CD14-positive monocyte (primary cell): ENCODE results near the gene CRIP2. TPM values are rescaled to one million over a fixed set of nuclear protein-coding genes. Genes with fewer than 3 reads are reported as not detected.

Source experiments
- DNase-seq, 3 donors: peaks; one replicate each; pipeline ENCODE4 v3.0.0-alpha.2; 2011 to 2022
- H2AFZ ChIP-seq: 2 replicates; pipeline ENCODE4 v1.6.0; 2012; ENCODE audit warnings: mild to moderate bottlenecking, low read depth, low read length, inconsistent platforms; ENCODE audit not compliant: insufficient read depth, poor library complexity, severe bottlenecking
- H3K27ac ChIP-seq, 2 donors: 1 replicate in 1 of 2; 2 replicates in 1 of 2; pipeline ENCODE4 v1.5.1; 2012 to 2013; ENCODE audit warnings: low read length in 2 of 2, control low read depth in 1 of 2, inconsistent platforms in 1 of 2, low read depth in 1 of 2, mild to moderate bottlenecking in 1 of 2
- H3K27me3 ChIP-seq, 2 donors: one replicate each; pipeline versions ENCODE4 v1.6.0 to v1.6.1; 2011 to 2013; ENCODE audit warnings: low read length in 2 of 2; ENCODE audit not compliant: control insufficient read depth in 2 of 2, insufficient read depth in 2 of 2
- H3K36me3 ChIP-seq, 2 donors: replicated peaks in 1 of 2; 1 replicate in 1 of 2; 2 replicates in 1 of 2; pipeline versions ENCODE4 v1.5.1 to v1.6.1; 2012 to 2013; ENCODE audit warnings: low read length in 2 of 2, control low read depth in 1 of 2, inconsistent platforms in 1 of 2, mild to moderate bottlenecking in 1 of 2; ENCODE audit not compliant: insufficient read depth in 2 of 2, control insufficient read depth in 1 of 2
- H3K4me1 ChIP-seq, 2 donors: 1 replicate in 1 of 2; 2 replicates in 1 of 2; pipeline versions ENCODE4 v1.5.1 to v1.6.1; 2012 to 2013; ENCODE audit warnings: low read length in 2 of 2, control low read depth in 1 of 2, inconsistent platforms in 1 of 2, mild to moderate bottlenecking in 1 of 2, moderate library complexity in 1 of 2; ENCODE audit not compliant: insufficient read depth in 2 of 2, control insufficient read depth in 1 of 2
- H3K4me2 ChIP-seq: replicated peaks from 2 replicates; pipeline ENCODE3; 2012; ENCODE audit warnings: low read length, moderate library complexity, mild to moderate bottlenecking; ENCODE audit not compliant: poor library complexity, severe bottlenecking; ENCODE audit errors: extremely low read depth
- H3K4me3 ChIP-seq, 3 experiments: fragments of 200-600 bp in 1 of 3; sonication (generic) in 1 of 3; replicated peaks in 1 of 3; 1 replicate in 2 of 3; 2 replicates in 1 of 3; pipeline ENCODE4 v1.5.1; 2011 to 2013; ENCODE audit warnings: low read length in 3 of 3, mild to moderate bottlenecking in 3 of 3, control low read depth in 2 of 3, low read depth in 2 of 3, inconsistent platforms in 1 of 3, moderate library complexity in 1 of 3
- H3K79me2 ChIP-seq: 2 replicates; pipeline ENCODE4 v1.6.0; 2012; ENCODE audit warnings: mild to moderate bottlenecking, control low read depth, inconsistent platforms, low read length, moderate library complexity; ENCODE audit not compliant: insufficient read depth
- H3K9ac ChIP-seq: 2 replicates; pipeline ENCODE4 v1.6.0; 2017; ENCODE audit warnings: low read length, mild to moderate bottlenecking; ENCODE audit not compliant: insufficient read depth, poor library complexity, severe bottlenecking
- H3K9me3 ChIP-seq, 2 donors: replicated peaks in 1 of 2; 1 replicate in 1 of 2; 2 replicates in 1 of 2; pipeline versions ENCODE4 v1.5.1 to v1.6.1; 2012 to 2013; ENCODE audit warnings: low read length in 2 of 2, control low read depth in 1 of 2; ENCODE audit not compliant: control insufficient read depth in 1 of 2, insufficient read depth in 1 of 2
- H4K20me1 ChIP-seq: 2 replicates; pipeline ENCODE4 v1.6.0; 2012; ENCODE audit warnings: mild to moderate bottlenecking, low read length, control low read depth, moderate library complexity; ENCODE audit not compliant: insufficient read depth
- H3K27ac Mint-ChIP-seq, 7 donors: one replicate each; pipeline ENCODE4 v1.8.0; 2020; ENCODE audit warnings: mild to moderate bottlenecking in 7 of 7, mixed read lengths in 7 of 7, moderate library complexity in 6 of 7, inconsistent platforms in 2 of 7
- H3K27me3 Mint-ChIP-seq, 3 donors: one replicate each; pipeline ENCODE4 v1.8.0; 2021 to 2022; ENCODE audit warnings: low read depth in 3 of 3, mild to moderate bottlenecking in 3 of 3, mixed read lengths in 3 of 3, moderate library complexity in 3 of 3, inconsistent platforms in 1 of 3
- H3K36me3 Mint-ChIP-seq, 2 donors: one replicate each; pipeline ENCODE4 v1.8.0; 2020; ENCODE audit warnings: mixed read lengths in 2 of 2, inconsistent platforms in 1 of 2, mild to moderate bottlenecking in 1 of 2
- H3K4me1 Mint-ChIP-seq: one replicate; pipeline ENCODE4 v1.8.0; 2020; ENCODE audit warnings: mild to moderate bottlenecking, mixed read lengths
- H3K4me3 Mint-ChIP-seq, 2 donors: one replicate each; pipeline ENCODE4 v1.8.0; 2020; ENCODE audit warnings: mild to moderate bottlenecking in 2 of 2, mixed read lengths in 2 of 2, moderate library complexity in 1 of 2
- H3K9me3 Mint-ChIP-seq, 7 donors: one replicate each; pipeline ENCODE4 v1.8.0; 2020 to 2022; ENCODE audit warnings: mixed read lengths in 7 of 7, mild to moderate bottlenecking in 6 of 7, moderate library complexity in 6 of 7, inconsistent platforms in 2 of 7
- CTCF ChIP-seq: fragments of 200-600 bp; IDR thresholded peaks from one replicate; pipeline ENCODE4 v1.8.0; 2022; ENCODE audit warnings: antibody characterized with exemption, mild to moderate bottlenecking
- WGBS: methylation state at CpG from one replicate; pipeline ENCODE4 v1.1.5; 2013; ENCODE audit warnings: missing lambda C conversion rate; ENCODE audit not compliant: insufficient coverage; 5-methylcytosine and 5-hydroxymethylcytosine counted together
- intact Hi-C, 2 donors: fragments of 100-400 bp; cut with micrococcal nuclease; formaldehyde crosslinking; loops; one replicate each; pipeline versions ENCODE4 v1.15.0 to v1.15.1; 2023
- polyA plus RNA-seq, 3 donors: library from polyadenylated mRNA; depleted of rRNA in 1 of 3; unstranded in 2 of 3; stranded (reverse) in 1 of 3; fragments of 300-500 nt in 2 of 3; fragments of >200 nt in 1 of 3; fragmentation: Illumina TruSeq in 2 of 3; gene quantifications; 1 replicate in 2 of 3; 2 replicates in 1 of 3; pipeline ENCODE4 v1.2.3, GENCODE V29; 2012 to 2021

The CRIP2 gene
- polyA plus RNA-seq, 3 donors: 2.1 to 4.0 (median 3.3) TPM

GRCh38 chr14:105473033-105473676 is 1.5 kb upstream of the CRIP2 start:
- Mint-ChIP-seq H3K4me1 (peaks cover 15% of the 10 kb centered on the region), H3K27me3 (peaks cover 34 to 52% (median 41%) of the 10 kb centered on the region in 3 donors), H3K27ac (no peak overlapping the region), H3K9me3 (peaks cover 5 to 21% (median 7%) of the 10 kb centered on the region in 7 donors), H3K36me3 (peaks cover 4 to 11% of the 10 kb centered on the region in 2 donors), H3K4me3 (peak overlapping the region; percentile 12 to 81)
- no peak for TF ChIP-seq CTCF
- peak overlapping the region in 1 of 3 experiments; percentile 73 for H3K4me3 ChIP-seq
- peaks cover 7% of the 10 kb centered on the region for H4K20me1 ChIP-seq
- no peak for DNase-seq
- peaks cover 17 to 31% of the 10 kb centered on the region in 2 donors for H3K4me1 ChIP-seq
- H3K79me2 ChIP-seq: no peaks in the 10 kb centered on the region
- peak overlapping the region; percentile 82 for H3K4me2 ChIP-seq
- H3K36me3 ChIP-seq: peaks cover 4 to 15% of the 10 kb centered on the region in 2 donors
- 34% methylated on average over 5 of the region's 7 CpGs for WGBS
- H3K27ac ChIP-seq: no peak overlapping the region
- peaks cover 9 to 23% of the 10 kb centered on the region in 2 donors for H3K9me3 ChIP-seq
- intact Hi-C loops: loop anchor here in 1 of 2 donors (5.0 kb wide), 1 partner anchor 86 kb away; no protein-coding TSS in a partner anchor
- peaks cover 24 to 45% of the 10 kb centered on the region in 2 donors for H3K27me3 ChIP-seq
- no peak overlapping the region for H3K9ac ChIP-seq
- peak overlapping the region; percentile 61 for H2AFZ ChIP-seq

GRCh38 chr14:105473677-105474482 is 741 bp upstream of the CRIP2 start:
- peaks cover 0 to 8% of the 10 kb centered on the region in 2 donors for H3K36me3 ChIP-seq
- peaks cover 15% of the 10 kb centered on the region for H3K4me1 Mint-ChIP-seq
- peaks cover 5 to 21% (median 7%) of the 10 kb centered on the region in 7 donors for H3K9me3 Mint-ChIP-seq
- intact Hi-C loops: loop anchor here (2.0 to 5.0 kb wide), 2 partner anchors 15 to 87 kb away; no protein-coding TSS in a partner anchor
- TF ChIP-seq CTCF: no peak
- peak overlapping the region in 1 of 7 donors; percentile 8 for H3K27ac Mint-ChIP-seq
- peaks cover 17 to 33% of the 10 kb centered on the region in 2 donors for H3K4me1 ChIP-seq
- peaks cover 34 to 57% (median 41%) of the 10 kb centered on the region in 3 donors for H3K27me3 Mint-ChIP-seq
- no peak overlapping the region for H3K27ac ChIP-seq
- DNase-seq: peak in 2 of 3 donors; percentile 51 to 61
- H3K27me3 ChIP-seq: peaks cover 24 to 49% of the 10 kb centered on the region in 2 donors
- H3K79me2 ChIP-seq: no peaks in the 10 kb centered on the region
- peak overlapping the region; percentile 82 for H3K4me2 ChIP-seq
- H2AFZ ChIP-seq: peak overlapping the region; percentile 61
- H3K9ac ChIP-seq: peak overlapping the region; percentile 36
- peak overlapping the region; percentile 22 to 73 (median 24) for H3K4me3 ChIP-seq
- peaks cover 4 to 11% of the 10 kb centered on the region in 2 donors for H3K36me3 Mint-ChIP-seq
- peaks cover 7% of the 10 kb centered on the region for H4K20me1 ChIP-seq
- under 1% methylated on average over 40 of the region's 60 CpGs for WGBS
- peak overlapping the region; percentile 66 to 81 for H3K4me3 Mint-ChIP-seq
- peaks cover 9 to 23% of the 10 kb centered on the region in 2 donors for H3K9me3 ChIP-seq
